MCF 10A (cell line): Measurements from ENCODE around the gene IFNG-AS1. TPM values are rescaled to one million over a fixed set of nuclear protein-coding genes. Genes with fewer than 3 reads are reported as not detected.

Experiments
- BruUV-seq: library from RNA; stranded (reverse); fragments of 400-500 nt; replicated peaks from 2 replicates; lab custom pipeline; 2021; lab: Mats Ljungman, UMichigan
- CTCF ChIA-PET: fragments of 300-600 bp; sonication (Branson Sonifier 250); formaldehyde crosslinking; extraction: SDS; loops from one replicate; lab custom pipeline; 2021; ENCODE audit warnings: antibody characterized with exemption, inconsistent platforms; lab: Yijun Ruan, JAX
- POLR2A ChIA-PET: fragments of 300-600, 350-650 bp; sonication (Branson Sonifier 250); formaldehyde crosslinking; extraction: SDS; loops from one replicate; lab custom pipeline; 2020; ENCODE audit warnings: antibody characterized with exemption, inconsistent platforms; lab: Yijun Ruan, JAX
- DNase-seq: peaks from one replicate; pipeline ENCODE4 v3.0.0-alpha.2; 2018; ENCODE audit not compliant: unreplicated experiment
- H3K27ac Mint-ChIP-seq: one replicate; pipeline ENCODE4 v1.8.0; 2022; ENCODE audit warnings: mild to moderate bottlenecking, low read depth, mixed read lengths; ENCODE audit not compliant: unreplicated experiment
- H3K27me3 Mint-ChIP-seq: one replicate; pipeline ENCODE4 v1.8.0; 2022; ENCODE audit warnings: mixed read lengths; ENCODE audit not compliant: insufficient read depth, unreplicated experiment
- H3K36me3 Mint-ChIP-seq: one replicate; pipeline ENCODE4 v1.8.0; 2022; ENCODE audit warnings: mild to moderate bottlenecking, moderate library complexity, mixed read lengths; ENCODE audit not compliant: insufficient read depth, unreplicated experiment
- H3K4me1 Mint-ChIP-seq: one replicate; pipeline ENCODE4 v1.8.0; 2022; ENCODE audit warnings: mixed read lengths; ENCODE audit not compliant: insufficient read depth, unreplicated experiment
- H3K4me3 Mint-ChIP-seq: one replicate; pipeline ENCODE4 v1.8.0; 2022; ENCODE audit warnings: mild to moderate bottlenecking, moderate library complexity, mixed read lengths; ENCODE audit not compliant: unreplicated experiment
- H3K9me3 Mint-ChIP-seq: one replicate; pipeline ENCODE4 v1.8.0; 2022; ENCODE audit warnings: mixed read lengths; ENCODE audit not compliant: unreplicated experiment
- intact Hi-C: fragments of 100-400 bp; cut with micrococcal nuclease; formaldehyde crosslinking; loops from 2 replicates; pipeline ENCODE4 v1.14.1; 2022
- total RNA-seq: library from RNA; stranded (reverse); gene quantifications from 2 replicates; pipeline ENCODE4 v1.2.3, GENCODE V29; 2022
- TF ChIP-seq, protein P1 (sequence below): fragments of 200-600 bp; IDR thresholded peaks from one replicate; pipeline ENCODE4 v1.8.0; 2022; ENCODE audit warnings: antibody characterized with exemption, mild to moderate bottlenecking; ENCODE audit not compliant: unreplicated experiment

IFNG-AS1 gene
- total RNA-seq, 1 experiment from 2014 or later, result not detected

DNA sequence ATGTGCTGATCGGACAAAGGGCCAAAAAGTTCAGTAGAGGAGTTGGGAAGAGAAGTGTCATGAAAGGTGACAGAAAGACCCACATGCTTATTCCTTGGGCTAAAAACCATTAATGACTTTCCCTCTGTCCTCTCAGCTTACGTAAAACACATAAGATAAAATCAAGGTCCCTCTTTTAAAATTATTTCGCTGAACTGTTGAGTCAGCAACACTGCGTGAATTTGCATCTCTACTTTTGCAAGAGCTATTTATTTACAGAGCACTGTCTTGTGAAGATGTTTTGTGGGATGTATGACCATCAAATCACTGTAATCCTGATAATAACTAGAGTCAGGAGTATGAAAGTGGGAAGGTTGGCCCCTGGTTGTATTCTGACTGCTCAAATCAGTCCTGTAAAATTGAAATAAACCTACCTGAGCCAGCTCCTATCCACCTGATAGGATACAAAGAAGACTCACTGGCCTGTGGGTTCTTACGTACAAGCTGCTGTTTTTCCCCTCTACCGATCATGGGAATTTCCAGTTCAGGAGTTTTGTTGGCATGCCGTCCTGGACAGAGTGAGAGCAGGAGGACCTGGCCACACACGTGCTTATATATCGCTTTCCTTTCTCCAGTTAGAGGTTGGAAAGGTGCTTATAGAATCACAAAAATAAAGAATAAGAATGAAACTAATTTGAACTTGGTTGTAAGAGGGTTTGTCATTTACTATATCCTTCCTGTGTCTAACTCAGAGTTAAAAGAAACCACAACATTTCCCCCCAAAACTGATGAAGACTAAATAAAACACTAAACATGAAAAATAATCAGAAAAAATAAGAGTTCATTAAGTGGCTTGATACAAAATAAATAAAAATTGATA, 42.9 kb downstream of the IFNG-AS1 start:
- Mint-ChIP-seq H3K27ac (no peak overlapping the region), H3K9me3 (no peaks in the 10 kb centered on the region), H3K4me3 (no peak overlapping the region), H3K27me3 (no peaks in the 10 kb centered on the region), H3K4me1 (no peaks in the 10 kb centered on the region), H3K36me3 (no peaks in the 10 kb centered on the region)
- no TSS peak for BruUV-seq
- ChIA-PET CTCF (interaction anchor here (0.6 to 1.2 kb wide), 4 partner anchors 9 to 621 kb away, joined by 3 to 4 read pairs (median 3); no protein-coding TSS in a partner anchor), POLR2A (interaction anchor here (0.5 to 2.1 kb wide), 3 partner anchors 8 to 69 kb away, joined by 3 to 8 read pairs (median 3); no protein-coding TSS in a partner anchor)
- DNase-seq, result no peak
- TF ChIP-seq, protein P1, sequence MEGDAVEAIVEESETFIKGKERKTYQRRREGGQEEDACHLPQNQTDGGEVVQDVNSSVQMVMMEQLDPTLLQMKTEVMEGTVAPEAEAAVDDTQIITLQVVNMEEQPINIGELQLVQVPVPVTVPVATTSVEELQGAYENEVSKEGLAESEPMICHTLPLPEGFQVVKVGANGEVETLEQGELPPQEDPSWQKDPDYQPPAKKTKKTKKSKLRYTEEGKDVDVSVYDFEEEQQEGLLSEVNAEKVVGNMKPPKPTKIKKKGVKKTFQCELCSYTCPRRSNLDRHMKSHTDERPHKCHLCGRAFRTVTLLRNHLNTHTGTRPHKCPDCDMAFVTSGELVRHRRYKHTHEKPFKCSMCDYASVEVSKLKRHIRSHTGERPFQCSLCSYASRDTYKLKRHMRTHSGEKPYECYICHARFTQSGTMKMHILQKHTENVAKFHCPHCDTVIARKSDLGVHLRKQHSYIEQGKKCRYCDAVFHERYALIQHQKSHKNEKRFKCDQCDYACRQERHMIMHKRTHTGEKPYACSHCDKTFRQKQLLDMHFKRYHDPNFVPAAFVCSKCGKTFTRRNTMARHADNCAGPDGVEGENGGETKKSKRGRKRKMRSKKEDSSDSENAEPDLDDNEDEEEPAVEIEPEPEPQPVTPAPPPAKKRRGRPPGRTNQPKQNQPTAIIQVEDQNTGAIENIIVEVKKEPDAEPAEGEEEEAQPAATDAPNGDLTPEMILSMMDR, result no peak
- intact Hi-C loops, result no loop called here

GRCh38 chr12:68034567-68034966, 45.3 kb downstream of the IFNG-AS1 start:
- H3K9me3 Mint-ChIP-seq, result no peaks in the 10 kb centered on the region
- DNase-seq, result no peak
- no peaks in the 10 kb centered on the region for H3K4me1 Mint-ChIP-seq
- no peak overlapping the region for H3K27ac Mint-ChIP-seq
- TF ChIP-seq, protein P1, result no peak
- no peak overlapping the region for H3K4me3 Mint-ChIP-seq
- ChIA-PET CTCF (interaction anchor here (1.0 to 1.3 kb wide), 2 partner anchors 189 to 288 kb away, joined by 3 read pairs; no protein-coding TSS in a partner anchor), POLR2A (no interaction called here)
- intact Hi-C loops, result no loop called here
- H3K27me3 Mint-ChIP-seq, result no peaks in the 10 kb centered on the region
- no peaks in the 10 kb centered on the region for H3K36me3 Mint-ChIP-seq
- no TSS peak for BruUV-seq

DNA sequence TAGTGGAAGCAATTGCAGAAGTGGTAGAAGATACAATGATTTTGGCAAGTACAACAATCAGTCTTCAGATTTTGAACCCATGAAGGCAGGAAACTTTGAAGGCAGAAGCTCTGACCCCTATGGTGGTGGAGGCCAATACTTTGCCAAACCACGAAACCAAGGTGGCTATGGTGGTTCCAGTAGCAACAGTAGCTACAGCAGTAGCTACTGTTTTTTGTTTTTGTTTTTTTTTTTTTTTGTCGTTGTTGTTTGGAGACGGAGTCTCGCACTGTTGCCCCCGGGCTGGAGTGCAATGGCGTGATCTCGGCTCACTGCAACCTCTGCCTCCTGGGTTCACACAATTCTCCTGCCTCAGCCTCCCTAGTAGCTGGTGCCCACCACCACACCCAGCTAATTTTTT, 47.4 kb downstream of the IFNG-AS1 start:
- Mint-ChIP-seq H3K9me3 (no peaks in the 10 kb centered on the region), H3K27ac (no peak overlapping the region), H3K4me3 (no peak overlapping the region), H3K4me1 (peaks cover 11% of the 10 kb centered on the region), H3K36me3 (no peaks in the 10 kb centered on the region), H3K27me3 (no peaks in the 10 kb centered on the region)
- CTCF ChIA-PET, result interaction anchor here (0.6 to 3.2 kb wide), 6 partner anchors 29 to 522 kb away, joined by 3 to 24 read pairs (median 8); no protein-coding TSS in a partner anchor
- POLR2A ChIA-PET, result interaction anchor here (0.6 kb wide), 1 partner anchor 9 kb away, joined by 3 read pairs; no protein-coding TSS in a partner anchor
- intact Hi-C loops, result no loop called here
- no peak for DNase-seq
- TF ChIP-seq, protein P1, result no peak
- BruUV-seq, result no TSS peak

DNA sequence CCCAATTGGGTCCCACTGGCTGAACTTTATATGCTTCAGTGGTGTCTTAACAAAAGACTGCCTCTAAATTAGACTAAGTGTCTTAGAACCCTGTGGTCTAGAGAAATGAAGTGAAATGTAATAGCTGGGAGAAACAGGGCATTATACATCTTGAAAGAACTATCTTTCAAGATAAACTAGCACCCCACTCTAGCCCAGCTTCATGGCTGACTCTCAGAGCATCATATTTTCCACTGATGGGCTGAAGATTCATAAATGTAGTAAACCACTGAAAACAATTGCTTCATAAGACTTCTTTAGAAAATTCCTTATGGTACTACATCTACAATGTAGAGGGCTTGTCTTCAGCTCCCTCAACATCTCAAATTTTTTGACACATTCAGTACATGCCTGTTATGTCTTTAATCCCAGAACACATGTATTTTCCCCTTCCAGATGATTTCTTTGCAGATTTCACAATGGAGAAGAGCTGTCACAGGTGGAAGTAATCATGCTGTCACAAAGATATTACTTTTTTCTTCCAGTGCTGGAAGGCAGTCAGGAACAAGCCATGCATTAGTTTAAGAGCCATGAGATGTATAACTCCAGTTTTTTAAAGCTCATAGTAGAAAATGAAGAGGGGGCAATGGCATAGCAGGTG, 48.5 kb downstream of the IFNG-AS1 start:
- no TSS peak for BruUV-seq
- POLR2A ChIA-PET, result interaction anchor here (1.0 to 1.4 kb wide), 2 partner anchors 38 to 283 kb away, joined by 3 to 4 read pairs; no protein-coding TSS in a partner anchor

More for the DNA sequence above, 48.5 kb downstream of the IFNG-AS1 start:
- Mint-ChIP-seq H3K27me3 (no peaks in the 10 kb centered on the region), H3K36me3 (no peaks in the 10 kb centered on the region), H3K4me3 (no peak overlapping the region), H3K27ac (no peak overlapping the region), H3K9me3 (no peaks in the 10 kb centered on the region), H3K4me1 (peaks cover 19% of the 10 kb centered on the region)
- no peak for DNase-seq
- CTCF ChIA-PET, result interaction anchor here (0.9 to 3.2 kb wide), 9 partner anchors 11 to 282 kb away, joined by 3 to 24 read pairs (median 4); no protein-coding TSS in a partner anchor
- intact Hi-C loops, result no loop called here
- TF ChIP-seq, protein P1, result no peak
